SK-N-MC (cell line): ENCODE results near the gene RPL10.

Experiments
- DNase-seq: peaks from one replicate; pipeline ENCODE4 v3.0.0-alpha.2; 2011; ENCODE audit warnings: low read depth, low spot score
- H3K27ac ChIP-seq: fragments of 200-600 bp; sonication (generic); 2 replicates; pipeline ENCODE4 v1.5.1; 2016; ENCODE audit warnings: mixed run types
- H3K36me3 ChIP-seq: fragments of 200-600 bp; sonication (generic); 2 replicates; pipeline ENCODE4 v1.6.1; 2017; ENCODE audit warnings: antibody characterized with exemption, low read length, mixed read lengths; ENCODE audit not compliant: insufficient read depth
- H3K4me3 ChIP-seq: fragments of 200-600 bp; sonication (generic); 2 replicates; pipeline ENCODE4 v1.5.1; 2016
- H3K9ac ChIP-seq: fragments of 200-600 bp; sonication (generic); 2 replicates; pipeline ENCODE4 v1.8.0; 2017; ENCODE audit warnings: mixed run types, mixed read lengths; ENCODE audit not compliant: insufficient read length
- H3K9me3 ChIP-seq: fragments of 200-600 bp; sonication (generic); 2 replicates; pipeline ENCODE4 v1.6.1; 2017; ENCODE audit warnings: low read depth, mild to moderate bottlenecking, antibody characterized with exemption, low read length, moderate library complexity, mixed read lengths
- EZH2 ChIP-seq: fragments of 200-600 bp; sonication (generic); IDR thresholded peaks from one replicate; pipeline ENCODE4 v1.6.1; 2017; ENCODE audit warnings: antibody characterized with exemption
- FOXP2 ChIP-seq: optimal IDR thresholded peaks from 2 replicates; pipeline ENCODE3; 2011; ENCODE audit warnings: mild to moderate bottlenecking, moderate library complexity; ENCODE audit not compliant: insufficient read depth; ENCODE audit errors: extremely low read length, control extremely low read depth
- POLR2AphosphoS5 ChIP-seq: IDR thresholded peaks from 2 replicates; pipeline ENCODE4 v1.6.1; 2012; ENCODE audit warnings: mild to moderate bottlenecking, low read depth, low read length, borderline replicate concordance

RPL10 gene

DNA sequence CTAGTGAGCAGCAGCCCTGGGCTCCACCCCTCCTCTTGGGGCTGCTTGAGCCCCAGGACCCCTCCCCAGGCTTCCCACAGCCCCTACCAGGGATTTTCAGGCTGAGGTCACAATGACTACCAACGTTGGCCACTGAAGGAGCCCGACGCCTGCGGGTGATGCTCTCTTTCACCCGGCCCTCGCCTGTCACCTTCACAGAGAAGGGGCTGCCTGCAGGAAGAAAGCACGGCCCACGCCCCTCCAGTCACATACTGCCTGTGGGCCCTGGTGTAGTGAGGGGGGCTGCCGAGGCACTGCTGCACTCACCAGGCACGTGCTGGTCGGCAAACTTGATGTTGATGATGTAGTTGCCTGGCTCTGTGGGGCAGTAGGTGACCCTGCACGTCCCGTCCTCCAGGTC lies 45.7 kb upstream of the RPL10 start:
- Histone ChIP-seq H3K36me3 (peaks cover 78% of the 10 kb centered on the region; the same call in 1 of the 2 replicates), H3K9ac (no peak overlapping the region), H3K27ac (no peak overlapping the region), H3K4me3 (no peak overlapping the region), H3K9me3 (no peaks in the 10 kb centered on the region)
- no peak for DNase-seq
- TF ChIP-seq FOXP2 (no peak), EZH2 (no peak), POLR2AphosphoS5 (no peak)

- no peak overlapping the region for H3K9ac ChIP-seq
- H3K9me3 ChIP-seq = no peaks in the 10 kb centered on the region
- TF ChIP-seq POLR2AphosphoS5 = no peak
- TF ChIP-seq EZH2 = no peak
- TF ChIP-seq FOXP2 = no peak
- no peak overlapping the region for H3K4me3 ChIP-seq
- no peak for DNase-seq
- peaks cover 87% of the 10 kb centered on the region; the same call in 1 of the 2 replicates for H3K36me3 ChIP-seq
- H3K27ac ChIP-seq = no peak overlapping the region
Observed at GRCh38 chrX:154353172-154353843, 44.9 kb upstream of the RPL10 start.

- H3K36me3 ChIP-seq = peaks cover 91% of the 10 kb centered on the region; the same call in 1 of the 2 replicates
- no peaks in the 10 kb centered on the region for H3K9me3 ChIP-seq
- H3K27ac ChIP-seq = no peak overlapping the region
- H3K4me3 ChIP-seq = no peak overlapping the region
- TF ChIP-seq EZH2 (no peak), POLR2AphosphoS5 (no peak), FOXP2 (no peak)
- no peak for DNase-seq
- no peak overlapping the region for H3K9ac ChIP-seq
Observed at GRCh38 chrX:154354013-154354412, 44.2 kb upstream of the RPL10 start.

DNA sequence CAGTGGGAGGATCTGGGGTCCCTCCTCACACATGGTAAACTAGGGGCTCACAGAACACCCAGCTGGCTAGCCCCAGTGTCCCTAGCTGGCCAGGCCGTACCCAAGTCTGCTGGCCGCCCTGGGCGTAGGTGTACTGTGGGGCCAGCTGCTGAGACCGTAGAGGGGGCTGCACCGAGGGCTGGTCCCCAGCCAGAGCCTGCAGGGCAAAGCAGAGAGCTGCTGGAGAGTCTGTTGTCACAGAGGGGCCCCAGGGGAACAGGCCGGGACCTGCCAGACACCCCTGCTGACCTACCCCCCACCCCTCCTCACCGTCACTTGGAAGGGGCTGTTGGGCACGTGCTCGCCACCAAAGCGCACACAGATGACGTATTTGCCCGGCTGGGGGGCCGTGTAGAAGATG lies 43.7 kb upstream of the RPL10 start:
- no peaks in the 10 kb centered on the region for H3K9me3 ChIP-seq
- no peak overlapping the region for H3K9ac ChIP-seq
- no peak overlapping the region for H3K4me3 ChIP-seq
- peaks cover 91% of the 10 kb centered on the region; the same call in 1 of the 2 replicates for H3K36me3 ChIP-seq
- H3K27ac ChIP-seq = no peak overlapping the region
- DNase-seq = no peak
- TF ChIP-seq POLR2AphosphoS5 = no peak
- TF ChIP-seq FOXP2 = no peak
- TF ChIP-seq EZH2 = no peak

- Histone ChIP-seq H3K9me3 (no peaks in the 10 kb centered on the region), H3K27ac (no peak overlapping the region), H3K36me3 (peaks cover 91% of the 10 kb centered on the region; the same call in 1 of the 2 replicates), H3K9ac (no peak overlapping the region), H3K4me3 (no peak overlapping the region)
- no peak for DNase-seq
- TF ChIP-seq EZH2 (no peak), FOXP2 (no peak), POLR2AphosphoS5 (no peak; the same call in 1 of the 2 replicates)
Observed at GRCh38 chrX:154355094-154355775, 42.9 kb upstream of the RPL10 start.

- no peak overlapping the region for H3K4me3 ChIP-seq
- H3K36me3 ChIP-seq = peaks cover 91% of the 10 kb centered on the region; the same call in 1 of the 2 replicates
- no peak for DNase-seq
- no peak overlapping the region for H3K27ac ChIP-seq
- no peaks in the 10 kb centered on the region for H3K9me3 ChIP-seq
- TF ChIP-seq FOXP2 = no peak
- TF ChIP-seq POLR2AphosphoS5 = no peak
- no peak for TF ChIP-seq EZH2
- H3K9ac ChIP-seq = no peak overlapping the region
Observed at GRCh38 chrX:154355776-154356140, 42.4 kb upstream of the RPL10 start.

DNA sequence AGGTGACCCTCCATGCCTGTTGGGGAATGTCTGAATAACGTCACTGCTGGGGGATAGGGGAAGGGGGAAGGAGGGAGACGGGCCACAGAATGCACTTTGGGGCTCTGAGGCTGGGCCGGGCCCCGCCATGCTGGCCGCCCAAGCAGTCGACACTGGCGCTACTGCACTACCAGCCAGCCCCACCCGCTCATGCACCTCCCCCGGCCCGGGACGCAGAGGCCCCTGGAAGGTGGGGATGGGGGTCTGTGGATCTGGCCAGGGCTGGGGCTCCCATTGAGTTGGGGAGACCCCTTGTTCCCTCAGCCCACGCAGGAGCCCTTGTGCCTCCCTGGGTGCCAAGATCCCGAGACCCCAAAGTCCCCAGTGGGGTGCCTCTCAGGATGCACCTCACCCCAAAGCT lies 41.6 kb upstream of the RPL10 start:
- Histone ChIP-seq H3K9me3 (no peaks in the 10 kb centered on the region), H3K9ac (no peak overlapping the region), H3K36me3 (peaks cover 91% of the 10 kb centered on the region), H3K4me3 (no peak overlapping the region), H3K27ac (no peak overlapping the region)
- no peak for DNase-seq
- TF ChIP-seq POLR2AphosphoS5 = no peak
- TF ChIP-seq EZH2 = no peak
- no peak for TF ChIP-seq FOXP2

- TF ChIP-seq POLR2AphosphoS5 (no peak), EZH2 (no peak), FOXP2 (no peak)
- Histone ChIP-seq H3K36me3 (peaks cover 92% of the 10 kb centered on the region), H3K4me3 (no peak overlapping the region), H3K9ac (no peak overlapping the region), H3K27ac (no peak overlapping the region), H3K9me3 (no peaks in the 10 kb centered on the region)
- no peak for DNase-seq
Observed at GRCh38 chrX:154357205-154357604, 41.0 kb upstream of the RPL10 start.
